ENCODE results near the gene HLA-DMA.
A peak's percentile ranks its signal among the peaks of the same experiment; 100 is the strongest.

DNA sequence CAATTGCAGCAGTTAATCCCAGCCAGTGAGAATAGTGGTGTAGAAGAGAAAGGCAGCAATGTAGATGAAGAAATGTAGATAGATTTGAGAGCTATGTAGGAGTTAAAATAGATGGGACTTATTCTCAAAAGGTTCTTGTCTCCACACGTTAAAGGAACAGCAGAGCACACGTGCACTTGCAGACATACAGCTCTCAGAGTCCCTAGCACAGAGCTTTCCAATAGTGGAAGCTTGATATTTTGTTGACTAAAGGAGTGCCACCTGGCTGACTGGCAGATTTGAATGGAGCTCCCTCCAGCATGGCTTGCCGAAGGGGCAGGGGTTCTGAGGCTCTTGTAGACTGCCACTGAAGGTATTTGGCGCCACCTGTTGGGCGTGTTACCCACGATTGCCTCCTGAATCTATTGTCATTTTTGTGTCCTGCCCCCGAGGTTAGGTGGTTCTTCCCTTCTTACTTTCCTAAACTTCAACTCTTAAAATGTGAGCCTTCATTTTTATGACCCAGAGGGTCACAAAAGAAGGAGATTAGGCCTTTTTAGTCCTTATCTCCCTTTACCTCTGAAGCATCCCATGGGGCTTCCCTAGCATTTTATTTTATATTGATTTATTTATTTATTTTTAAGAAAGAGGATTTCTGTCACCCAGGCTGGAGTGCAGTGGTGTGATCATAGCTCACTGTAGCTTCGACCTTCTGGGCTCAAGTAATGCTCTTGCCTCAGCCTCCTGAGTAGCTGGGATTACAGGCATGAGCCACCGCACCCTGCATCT, 31.9 kb upstream of the HLA-DMA start:
- TF ChIP-seq RAD21 (IDR thresholded peaks at IDR 0.05; ENCODE audit: low read depth), result peak; percentile 86
- TF ChIP-seq REST (IDR thresholded peaks at IDR 0.05; ENCODE audit: low read depth), result no peak
- no peak for TF ChIP-seq TAF1 (IDR thresholded peaks at IDR 0.05; ENCODE audit: low read depth)
- no peak for TF ChIP-seq FOXM1 (IDR thresholded peaks at IDR 0.05; ENCODE audit: borderline replicate concordance, low read depth)
- TF ChIP-seq CREB1 (IDR thresholded peaks at IDR 0.05; ENCODE audit: low read depth), result no peak
- TF ChIP-seq, protein P1, sequence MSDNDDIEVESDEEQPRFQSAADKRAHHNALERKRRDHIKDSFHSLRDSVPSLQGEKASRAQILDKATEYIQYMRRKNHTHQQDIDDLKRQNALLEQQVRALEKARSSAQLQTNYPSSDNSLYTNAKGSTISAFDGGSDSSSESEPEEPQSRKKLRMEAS (IDR thresholded peaks at IDR 0.05), result no peak
- TF ChIP-seq NFIC (IDR thresholded peaks at IDR 0.05), result no peak
- no peak for TF ChIP-seq ZBTB7A (IDR thresholded peaks at IDR 0.05; ENCODE audit: low read depth)
- TF ChIP-seq USF1 (IDR thresholded peaks at IDR 0.05), result no peak
- no peak for TF ChIP-seq CEBPB (IDR thresholded peaks at IDR 0.05)
- no peak for TF ChIP-seq YY1 (IDR thresholded peaks at IDR 0.05; ENCODE audit: low read depth)

Measured in Ishikawa (cell line).